Upper lobe of left lung (tissue), 6 donors: Measurements from ENCODE around the gene AKAP6. TPM values are rescaled to one million over a fixed set of nuclear protein-coding genes. Genes with fewer than 3 reads are reported as not detected.
A peak's percentile ranks its signal among the peaks of the same experiment; 100 is the strongest.

Experiments used
- ATAC-seq, 2 donors: fragments of 200-7000 bp; cut with Tn5 transposase; one replicate each; pipeline ENCODE4 v1.9.1; 2022; ENCODE audit warnings: mild to moderate bottlenecking in 2 of 2, moderate library complexity in 2 of 2; ENCODE audit not compliant: low FRiP score in 2 of 2
- DNase-seq, 2 donors: peaks; one replicate each; pipeline ENCODE4 v3.0.0-alpha.2; 2019 to 2020
- H3K27ac ChIP-seq, 4 donors: fragments of 200-600 bp; sonication (generic); one replicate each; pipeline ENCODE4 v1.5.1; 2016 to 2019
- H3K27me3 ChIP-seq, 4 donors: fragments of 200-600 bp; sonication (generic); one replicate each; pipeline ENCODE4 v1.5.1; 2017 to 2019
- H3K36me3 ChIP-seq, 4 donors: fragments of 200-600 bp; sonication (generic); one replicate each; pipeline ENCODE4 v1.5.1; 2016 to 2019
- H3K4me1 ChIP-seq, 4 donors: fragments of 200-600 bp; sonication (generic); one replicate each; pipeline ENCODE4 v1.5.1; 2018 to 2019
- H3K4me3 ChIP-seq, 4 donors: fragments of 200-600 bp; sonication (generic); one replicate each; pipeline ENCODE4 v1.5.1; 2017 to 2019; ENCODE audit warnings: mild to moderate bottlenecking in 2 of 4, moderate library complexity in 1 of 4
- H3K9me3 ChIP-seq, 4 donors: fragments of 200-600 bp; sonication (generic); one replicate each; pipeline ENCODE4 v1.5.1; 2018 to 2019
- CTCF ChIP-seq, 6 experiments: fragments of 450-650 bp in 4 of 6; fragments of 200-600 bp in 2 of 6; sonication (generic) in 2 of 6; IDR thresholded peaks; one replicate each; pipeline ENCODE4 v1.5.1; 2016 to 2019; ENCODE audit warnings: antibody characterized with exemption in 6 of 6
- EP300 ChIP-seq, 4 donors: sonication (generic); formaldehyde crosslinking; IDR thresholded peaks; one replicate each; pipeline ENCODE4 v1.5.1; 2017; ENCODE audit warnings: antibody characterized with exemption in 4 of 4, control low read depth in 2 of 4
- POLR2A ChIP-seq, 4 donors: fragments of 450-650 bp; IDR thresholded peaks; one replicate each; pipeline ENCODE4 v1.5.1; 2016 to 2017; ENCODE audit warnings: antibody characterized with exemption in 4 of 4, mild to moderate bottlenecking in 2 of 4
- POLR2AphosphoS5 ChIP-seq, 2 donors: sonication (generic); formaldehyde crosslinking; IDR thresholded peaks; one replicate each; pipeline ENCODE4 v1.5.1; 2017; ENCODE audit warnings: antibody characterized with exemption in 2 of 2
- WGBS, 2 donors: methylation state at CpG; one replicate each; pipeline ENCODE4 v1.1.5; 2017 to 2018; 5-methylcytosine and 5-hydroxymethylcytosine counted together
- total RNA-seq, 6 donors: library from RNA; depleted of rRNA in 4 of 6; stranded (reverse); fragments of >200 nt in 4 of 6; gene quantifications; one replicate each; pipeline versions ENCODE4 v1.1.0 to v1.2.1, GENCODE V29; 2016 to 2021
- donor health status: DM: no; HTN: no; CAD: no; lungs with moderate emphysema.
- donor health status: DM: no; HTN: yes; CAD: no; lungs with severe emphysema.

Gene AKAP6
- total RNA-seq, 6 donors from 2014 or later, result 6.2 to 27.7 (median 10.7) TPM

GRCh38 chr14:32650030-32650429 lies 320.9 kb downstream of the AKAP6 start:
- H3K36me3 ChIP-seq, result no peaks in the 10 kb centered on the region
- H3K4me1 ChIP-seq, result no peaks in the 10 kb centered on the region
- DNase-seq (no peak), ATAC-seq (no peak)
- no peak overlapping the region for H3K27ac ChIP-seq
- WGBS, 2 donors, result 96% methylated on average over 7 of the region's 7 CpGs
- H3K9me3 ChIP-seq, result no peaks in the 10 kb centered on the region
- H3K27me3 ChIP-seq, result no peaks in the 10 kb centered on the region
- H3K4me3 ChIP-seq, result no peak overlapping the region
- no peak for TF ChIP-seq EP300 (IDR thresholded peaks at IDR 0.05)
- no peak for TF ChIP-seq CTCF (IDR thresholded peaks at IDR 0.05)
- no peak for TF ChIP-seq POLR2AphosphoS5 (IDR thresholded peaks at IDR 0.05)
- TF ChIP-seq POLR2A (IDR thresholded peaks at IDR 0.05), result no peak

- no peaks in the 10 kb centered on the region for H3K9me3 ChIP-seq
- no peaks in the 10 kb centered on the region for H3K4me1 ChIP-seq
- H3K4me3 ChIP-seq, result no peak overlapping the region
- H3K27me3 ChIP-seq, result no peaks in the 10 kb centered on the region
- H3K36me3 ChIP-seq, result no peaks in the 10 kb centered on the region
- H3K27ac ChIP-seq, result no peak overlapping the region
- ATAC-seq (no peak), DNase-seq (no peak)
- no peak for TF ChIP-seq POLR2AphosphoS5 (IDR thresholded peaks at IDR 0.05)
- TF ChIP-seq POLR2A (IDR thresholded peaks at IDR 0.05), result no peak
- TF ChIP-seq CTCF (IDR thresholded peaks at IDR 0.05), result no peak
- TF ChIP-seq EP300 (IDR thresholded peaks at IDR 0.05), result no peak
- WGBS, 2 donors, result 93 to 95% methylated on average over 3 of the region's 3 CpGs
These were observed 321.6 kb downstream of the AKAP6 start for GRCh38 chr14:32650665-32651064.

GRCh38 chr14:32654106-32654505 lies 325.0 kb downstream of the AKAP6 start:
- H3K27ac ChIP-seq, result no peak overlapping the region
- ATAC-seq (no peak), DNase-seq (no peak)
- no peak overlapping the region for H3K4me3 ChIP-seq
- TF ChIP-seq POLR2AphosphoS5 (IDR thresholded peaks at IDR 0.05), result no peak
- no peak for TF ChIP-seq EP300 (IDR thresholded peaks at IDR 0.05)
- no peak for TF ChIP-seq POLR2A (IDR thresholded peaks at IDR 0.05)
- no peak for TF ChIP-seq CTCF (IDR thresholded peaks at IDR 0.05)
- no peaks in the 10 kb centered on the region for H3K9me3 ChIP-seq
- H3K4me1 ChIP-seq, result no peaks in the 10 kb centered on the region
- 91 to 96% methylated on average over 1 of the region's 1 CpG for WGBS, 2 donors
- H3K27me3 ChIP-seq, result no peaks in the 10 kb centered on the region
- no peaks in the 10 kb centered on the region for H3K36me3 ChIP-seq

GRCh38 chr14:32656601-32657000 lies 327.5 kb downstream of the AKAP6 start:
- TF ChIP-seq CTCF (IDR thresholded peaks at IDR 0.05), result no peak
- no peak for TF ChIP-seq POLR2AphosphoS5 (IDR thresholded peaks at IDR 0.05)
- no peak for TF ChIP-seq POLR2A (IDR thresholded peaks at IDR 0.05)
- no peaks in the 10 kb centered on the region for H3K9me3 ChIP-seq
- no peaks in the 10 kb centered on the region for H3K27me3 ChIP-seq
- H3K36me3 ChIP-seq, result no peaks in the 10 kb centered on the region
- no peak overlapping the region for H3K27ac ChIP-seq
- 78 to 80% methylated on average over 3 of the region's 3 CpGs for WGBS, 2 donors
- ATAC-seq, result peak in 1 of 2 donors; percentile 35
- no peaks in the 10 kb centered on the region for H3K4me1 ChIP-seq
- H3K4me3 ChIP-seq, result no peak overlapping the region
- DNase-seq, result no peak

- Histone ChIP-seq H3K9me3 (no peaks in the 10 kb centered on the region), H3K27me3 (no peaks in the 10 kb centered on the region), H3K36me3 (no peaks in the 10 kb centered on the region), H3K27ac (no peak overlapping the region), H3K4me1 (no peaks in the 10 kb centered on the region), H3K4me3 (no peak overlapping the region)
- 59 to 60% methylated on average over 4 of the region's 4 CpGs for WGBS, 2 donors
- DNase-seq, result peak in 1 of 2 donors; percentile 55
- peak; percentile 69 to 82 for ATAC-seq
- TF ChIP-seq EP300 (IDR thresholded peaks at IDR 0.05) (peak in 1 of 4 donors; percentile 30), POLR2AphosphoS5 (IDR thresholded peaks at IDR 0.05) (no peak)
These were observed 328.0 kb downstream of the AKAP6 start for GRCh38 chr14:32657081-32657480.
